Endometrium (tissue), 2 donors: ENCODE results near the gene LSM5.

Experiments
- FAIRE-seq: peaks from 2 replicates; lab custom pipeline; 2012; peaks lifted over from hg19 to GRCh38; lab: Jason Lieb, UNC
- donor health status: control.
- donor health status: control.

LSM5 gene

DNA sequence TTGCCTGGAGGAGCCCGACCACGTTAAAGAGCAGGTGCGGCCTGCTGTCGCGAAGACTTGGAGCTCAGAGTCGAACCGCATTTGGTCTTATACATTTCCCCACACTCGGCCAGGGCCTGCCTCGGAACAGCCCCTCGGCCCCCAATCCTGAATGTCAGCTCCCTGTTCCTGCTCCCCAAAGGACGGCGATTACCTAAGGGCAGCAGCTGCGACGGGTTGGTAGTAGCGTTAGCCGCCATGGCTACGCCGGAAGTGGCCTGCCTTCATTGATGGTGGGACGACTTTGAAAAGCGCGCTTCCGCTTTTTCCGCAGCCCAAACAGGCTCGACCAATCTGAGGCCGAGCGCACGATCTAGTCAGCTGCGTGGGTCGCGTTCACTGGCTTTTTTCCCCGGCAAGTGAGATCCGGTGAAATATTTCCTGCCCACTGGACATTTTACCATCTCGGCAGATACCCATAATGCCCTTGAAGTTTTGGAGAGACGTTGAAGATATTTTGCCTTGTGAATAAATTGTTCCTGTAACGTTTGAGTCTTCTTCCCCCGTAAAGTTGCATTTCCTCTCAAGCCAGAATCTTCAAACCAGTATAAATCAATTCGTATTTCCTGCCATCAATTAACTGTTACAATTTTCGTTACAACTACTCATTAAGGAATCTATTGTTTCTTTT, at the start of gene LSM5:
Gene LSM5 (minus strand): TSS at position 254 of the 670 bp plus-strand sequence. CDS start 15 bp downstream, at position 239.
- no peak for FAIRE-seq

- FAIRE-seq: no peak
These were observed 49.2 kb upstream of the LSM5 start for GRCh38 chr7:32539366-32539765.

GRCh38 chr7:32537760-32538159, 47.6 kb upstream of the LSM5 start:
- no peak for FAIRE-seq

GRCh38 chr7:32536585-32536984, 46.4 kb upstream of the LSM5 start:
- FAIRE-seq: no peak

- no peak for FAIRE-seq
These were observed 45.8 kb upstream of the LSM5 start for GRCh38 chr7:32536016-32536415.

DNA sequence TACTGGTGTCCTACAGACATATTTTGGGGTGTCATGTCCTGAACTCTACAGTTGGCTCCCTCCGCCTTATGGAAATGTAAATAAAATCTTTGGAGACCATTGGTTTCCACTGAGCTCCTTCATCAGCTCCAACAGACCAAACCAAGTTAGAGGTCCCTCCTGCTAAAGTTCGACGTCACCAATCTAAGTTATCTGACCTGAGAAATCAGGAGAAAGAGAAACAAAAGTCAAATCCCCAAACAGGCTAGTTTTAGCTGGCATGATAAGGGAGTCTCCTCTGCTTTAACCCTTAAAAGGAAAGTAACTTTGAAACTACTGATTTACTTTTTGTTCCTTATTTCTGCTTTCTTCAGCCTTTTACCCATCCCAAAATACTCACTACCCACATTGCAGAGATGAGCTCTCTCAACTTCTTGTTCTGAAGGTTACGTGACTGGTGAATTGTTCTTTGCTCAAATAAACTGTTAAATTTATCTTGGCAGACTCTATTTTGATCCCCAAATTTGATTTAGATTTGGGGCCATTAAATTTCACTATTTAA, 45.1 kb upstream of the LSM5 start:
- FAIRE-seq: no peak

- FAIRE-seq: no peak
These were observed 43.3 kb upstream of the LSM5 start for GRCh38 chr7:32533276-32534029.

GRCh38 chr7:32532716-32533115, 42.5 kb upstream of the LSM5 start:
- no peak for FAIRE-seq

DNA sequence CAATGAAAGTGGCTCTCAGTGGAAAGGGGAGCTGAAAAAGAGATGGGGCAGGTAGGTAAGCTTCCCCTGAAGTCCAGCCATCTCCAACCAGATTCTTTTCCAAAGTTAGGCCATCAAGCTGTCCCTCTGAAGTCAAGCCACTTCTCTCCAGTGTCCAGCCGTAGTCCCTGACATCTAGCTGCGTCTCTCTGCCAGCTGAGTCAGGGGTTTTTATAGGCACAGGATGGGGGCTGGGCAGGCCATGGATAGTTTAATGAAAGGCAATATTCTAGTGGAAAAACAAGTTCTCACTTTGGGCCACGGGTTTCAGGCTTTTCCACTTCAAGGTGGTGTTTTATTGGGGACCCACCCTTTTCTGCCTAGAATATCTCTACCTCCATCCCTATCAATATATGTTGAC, 41.9 kb upstream of the LSM5 start:
- FAIRE-seq: no peak

DNA sequence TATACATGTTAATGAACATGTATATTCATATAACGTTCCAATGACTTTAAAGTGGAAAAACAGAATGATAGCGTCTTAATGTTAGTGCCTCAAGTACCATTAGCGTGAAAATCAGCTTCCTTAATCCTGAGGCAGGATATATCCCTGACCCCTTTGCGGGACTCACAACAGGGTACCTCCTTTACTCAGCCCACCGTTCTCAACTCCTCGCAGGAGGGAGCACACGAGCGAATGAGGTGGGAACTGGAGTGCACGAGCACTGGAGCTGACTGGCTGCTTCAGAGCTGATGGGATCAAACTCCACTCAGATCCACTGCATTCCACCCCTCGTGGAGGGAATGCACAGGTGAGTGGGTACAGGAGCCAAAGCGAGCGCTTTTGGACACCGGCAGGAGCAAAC, 41.2 kb upstream of the LSM5 start:
- FAIRE-seq: no peak

GRCh38 chr7:32525839-32526238, 35.7 kb upstream of the LSM5 start:
- no peak for FAIRE-seq

DNA sequence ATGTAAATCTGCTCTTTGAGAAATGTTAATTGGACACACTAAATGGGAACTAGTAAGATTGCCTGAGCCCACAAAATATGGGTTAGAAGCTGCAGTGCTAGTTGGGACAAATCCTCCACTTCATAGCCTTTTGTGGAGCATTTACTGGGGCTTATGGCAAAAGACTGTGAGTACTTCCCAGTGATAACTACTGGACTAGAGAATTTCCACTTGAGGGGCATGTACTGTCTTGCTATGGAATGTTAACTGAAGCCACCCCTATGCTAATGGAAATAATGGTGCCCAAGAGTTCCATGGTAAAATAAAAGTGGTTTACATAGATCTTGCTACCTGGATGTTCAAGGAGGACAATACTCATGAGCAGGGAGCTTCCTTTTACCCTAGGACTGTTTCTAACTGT, 34.5 kb upstream of the LSM5 start:
- FAIRE-seq: no peak

GRCh38 chr7:32522746-32523530, 32.8 kb upstream of the LSM5 start:
- FAIRE-seq: no peak

- no peak for FAIRE-seq
These were observed 29.6 kb upstream of the LSM5 start for GRCh38 chr7:32519763-32520162.

- FAIRE-seq: no peak
These were observed 28.5 kb upstream of the LSM5 start for GRCh38 chr7:32518534-32519140.

GRCh38 chr7:32516551-32517100, 26.4 kb upstream of the LSM5 start:
- no peak for FAIRE-seq

DNA sequence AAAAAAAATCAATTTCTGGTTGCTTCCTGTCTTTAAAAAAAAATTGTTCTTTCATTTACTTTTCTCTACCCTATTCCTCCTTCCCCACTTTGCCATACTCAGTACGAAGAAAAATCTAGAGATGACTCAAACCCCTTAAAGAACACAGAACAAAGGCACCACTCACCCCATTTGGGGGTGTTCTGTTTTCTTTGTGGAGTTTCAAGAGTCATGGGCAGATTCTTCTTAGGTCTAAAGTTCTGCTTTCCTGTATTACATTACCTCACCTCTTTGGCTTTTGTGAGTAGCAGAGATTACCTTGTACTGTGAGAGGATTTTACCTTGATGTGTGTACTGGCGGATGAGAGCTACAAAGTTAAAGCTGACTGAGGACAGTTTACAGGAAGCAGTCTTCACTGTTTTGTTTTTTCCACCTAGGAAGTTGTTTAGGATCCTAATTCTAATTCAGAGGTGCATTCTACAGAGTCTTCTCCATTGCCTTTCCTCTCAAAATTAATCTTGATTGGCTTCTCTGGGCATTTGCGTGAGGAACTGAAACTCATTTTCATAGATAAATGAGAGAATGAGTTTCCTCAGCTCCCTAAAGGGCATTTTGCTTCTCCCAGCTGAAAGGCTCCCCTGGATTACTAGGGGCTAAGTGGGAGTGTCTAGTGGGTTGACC, 25.8 kb upstream of the LSM5 start:
- no peak for FAIRE-seq

DNA sequence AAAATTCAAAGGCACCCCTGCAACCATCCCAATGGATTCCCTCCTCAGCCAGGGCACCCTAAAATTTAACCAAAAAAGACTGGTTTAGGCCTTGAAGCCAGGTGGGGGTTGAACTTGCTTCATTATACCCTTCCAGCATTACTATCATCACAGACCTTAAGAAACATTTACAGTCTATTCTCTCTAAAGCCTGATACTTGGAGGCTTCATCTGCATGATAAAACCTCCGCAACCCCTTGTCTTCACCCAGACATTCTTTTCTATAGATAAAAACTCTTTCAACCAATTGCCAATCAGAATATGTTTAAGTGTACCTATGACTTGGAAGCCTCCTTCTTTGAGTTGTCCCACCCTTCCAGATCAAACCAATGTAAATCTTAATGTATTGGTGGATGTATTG, 23.0 kb upstream of the LSM5 start:
- FAIRE-seq: no peak

DNA sequence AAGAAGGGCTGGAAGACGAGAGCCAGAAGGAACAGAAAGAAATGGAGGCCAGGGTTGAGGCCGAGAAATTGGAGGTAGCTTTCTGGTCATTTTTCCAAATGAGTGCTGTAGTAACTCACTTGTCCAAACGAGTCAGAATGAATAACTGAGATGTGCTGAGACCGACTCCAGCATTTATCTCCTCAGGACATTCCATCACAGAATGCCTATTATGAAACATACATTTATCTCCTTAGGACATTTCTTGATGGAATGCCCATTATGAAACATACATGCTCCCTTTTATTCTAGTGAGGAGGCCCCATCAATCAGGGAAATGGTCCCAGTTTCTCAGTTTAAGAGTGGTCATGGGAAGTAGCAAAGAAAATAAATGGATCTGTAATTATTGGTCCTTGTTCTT, 21.6 kb upstream of the LSM5 start:
- no peak for FAIRE-seq

DNA sequence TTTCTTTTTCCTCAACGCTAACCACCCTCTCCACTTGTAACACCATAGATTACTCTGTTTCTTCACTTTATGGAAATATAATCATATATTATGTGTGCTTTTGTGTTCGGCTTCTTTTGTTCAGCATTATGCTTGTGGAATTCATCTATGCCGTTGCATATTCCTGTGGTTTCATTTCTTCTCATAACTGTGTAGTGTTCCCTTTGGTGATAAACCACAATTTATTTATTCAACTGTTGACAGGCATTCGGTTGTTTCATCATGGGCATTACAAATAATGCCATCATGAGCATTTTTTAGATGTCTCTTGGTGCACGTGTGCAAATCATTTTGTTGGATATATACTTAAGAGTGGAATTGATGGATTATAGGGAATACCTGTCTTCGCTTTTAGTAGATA, 17.2 kb upstream of the LSM5 start:
- no peak for FAIRE-seq

GRCh38 chr7:32506266-32507054, 16.3 kb upstream of the LSM5 start:
- FAIRE-seq: no peak
